C4-2B (cell line): Measurements from ENCODE around the gene ZNF710.

ENCODE experiments used
- CTCF ChIP-seq: fragments of 450-650 bp; conservative IDR thresholded peaks from 2 replicates; pipeline ENCODE4 v1.5.1; 2017; ENCODE audit warnings: mild to moderate bottlenecking
- ZFX ChIP-seq: fragments of 450-650 bp; IDR thresholded peaks from 2 replicates; pipeline ENCODE4 v1.6.1; 2017

- no peak for TF ChIP-seq CTCF
- TF ChIP-seq ZFX, result no peak
Measured at GRCh38 chr15:90062023-90062442, 60.9 kb downstream of the ZNF710 start.
